HG02852 (cell line): ENCODE data around the gene PLD1.
"Not testable (repeated sequence)": the region's sequence is repeated elsewhere in the genome, so short reads cannot be mapped to it uniquely, and the experiment has no call there.

Experiments used
- ATAC-seq: cut with Tn5 transposase; IDR thresholded peaks from one replicate; pipeline ENCODE4 v1.9.1; 2021; ENCODE audit warnings: mild to moderate bottlenecking, moderate library complexity; ENCODE audit not compliant: unreplicated experiment

PLD1 gene

GRCh38 chr3:171643033-171643432 is 167.2 kb downstream of the PLD1 start:
- no peak for ATAC-seq

- ATAC-seq, result no peak
Measured at GRCh38 chr3:171640520-171641412, 169.5 kb downstream of the PLD1 start.

DNA sequence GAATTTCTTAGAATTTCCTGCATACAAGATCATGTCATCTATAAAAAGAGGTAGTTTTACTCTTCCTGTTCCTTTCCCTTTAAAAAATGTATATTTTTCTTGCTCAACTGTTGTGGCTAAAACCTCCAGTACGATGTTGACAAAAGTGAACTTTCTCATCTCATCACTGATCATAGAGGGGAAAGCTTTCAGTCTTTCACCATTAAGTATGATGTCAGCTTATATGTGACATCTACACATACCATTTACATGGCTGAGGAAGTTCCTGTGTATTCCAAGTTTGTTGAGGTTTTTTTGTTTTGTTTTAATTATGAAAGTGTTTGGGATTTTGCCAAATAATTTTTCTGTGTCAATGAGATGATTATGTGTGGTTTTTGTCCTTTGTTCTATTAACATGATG is 173.6 kb downstream of the PLD1 start:
- no peak for ATAC-seq

DNA sequence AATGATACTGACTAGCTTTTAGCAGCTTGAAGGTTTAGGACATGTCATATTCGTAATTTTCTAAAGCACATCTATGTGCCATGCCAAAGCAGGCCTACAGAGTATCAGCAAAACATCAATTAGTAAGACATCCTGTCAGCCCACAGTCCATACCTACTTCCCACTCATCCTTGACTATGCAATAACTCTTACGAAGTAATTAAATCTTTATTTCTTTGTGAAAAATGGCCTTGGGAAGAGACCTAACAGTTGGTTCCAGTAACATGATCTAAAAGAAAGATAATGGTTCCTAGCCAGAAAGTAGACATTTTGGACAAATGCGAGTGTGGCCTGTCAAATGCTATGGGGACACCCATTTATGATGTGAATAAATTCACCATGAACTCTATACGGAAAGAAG is 177.5 kb downstream of the PLD1 start:
- no peak for ATAC-seq

GRCh38 chr3:171626799-171627198 is 183.5 kb downstream of the PLD1 start:
- ATAC-seq, result not testable (repeated sequence)

DNA sequence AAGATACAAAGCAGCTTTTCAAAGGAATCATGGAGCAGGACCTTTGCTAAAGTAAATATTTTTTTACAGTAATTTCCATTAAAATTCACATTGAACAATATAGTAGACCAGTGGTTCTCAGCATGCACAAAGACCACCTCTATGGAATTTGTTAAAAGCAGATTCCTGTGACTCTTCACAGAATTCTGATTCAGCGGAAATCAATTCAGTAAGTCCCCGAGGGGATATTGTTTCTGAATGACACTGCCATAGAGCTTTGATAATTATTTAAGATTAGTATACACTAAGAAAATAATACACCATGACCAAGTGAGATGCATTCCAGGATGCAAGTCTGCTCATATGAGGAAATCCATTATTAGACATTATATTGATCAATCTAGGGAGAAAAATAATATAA is 188.2 kb downstream of the PLD1 start:
- no peak for ATAC-seq

GRCh38 chr3:171620825-171621434 is 189.4 kb downstream of the PLD1 start:
- ATAC-seq, result no peak

DNA sequence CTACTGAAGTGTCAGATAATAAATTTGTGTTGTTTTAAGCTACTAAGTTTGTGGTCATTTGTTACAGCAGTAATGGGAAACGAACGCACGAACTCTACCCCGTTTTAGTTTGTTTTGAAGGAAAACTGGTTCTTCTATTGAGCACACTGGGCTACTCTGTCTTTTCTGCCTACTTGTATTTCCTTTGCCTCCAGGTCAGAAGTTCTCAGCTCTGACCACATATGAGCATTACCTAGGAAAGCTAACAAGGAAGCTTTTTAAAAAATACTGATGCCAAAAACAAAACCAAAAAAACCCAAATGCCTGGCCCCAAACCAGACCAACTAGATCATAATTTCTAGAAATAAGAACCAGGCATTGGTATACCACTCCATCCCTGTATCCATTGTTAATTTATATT is 193.5 kb downstream of the PLD1 start:
- no peak for ATAC-seq

- ATAC-seq, result no peak
Measured at GRCh38 chr3:171615686-171616085, 194.6 kb downstream of the PLD1 start.

DNA sequence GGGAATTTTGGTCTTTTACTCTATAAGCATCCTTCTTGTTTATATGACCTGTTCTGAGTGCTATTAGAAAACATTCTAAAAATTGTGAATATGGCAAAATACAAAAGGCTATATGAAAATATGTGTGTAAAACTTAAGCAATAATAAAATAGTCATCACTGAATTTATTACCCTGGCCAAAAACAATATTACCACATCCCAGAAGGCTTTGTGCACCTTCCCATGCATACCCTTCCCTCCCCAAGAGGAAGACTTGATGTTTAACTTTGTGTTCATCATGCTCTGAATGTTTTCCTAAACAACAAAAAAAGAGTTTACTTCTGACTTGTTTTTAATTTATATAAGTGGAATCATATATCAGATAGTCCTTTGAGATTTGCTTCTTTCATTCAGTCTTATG is 195.0 kb downstream of the PLD1 start:
- ATAC-seq, result no peak

- ATAC-seq, result no peak
Measured at GRCh38 chr3:171614318-171614921, 195.9 kb downstream of the PLD1 start.

DNA sequence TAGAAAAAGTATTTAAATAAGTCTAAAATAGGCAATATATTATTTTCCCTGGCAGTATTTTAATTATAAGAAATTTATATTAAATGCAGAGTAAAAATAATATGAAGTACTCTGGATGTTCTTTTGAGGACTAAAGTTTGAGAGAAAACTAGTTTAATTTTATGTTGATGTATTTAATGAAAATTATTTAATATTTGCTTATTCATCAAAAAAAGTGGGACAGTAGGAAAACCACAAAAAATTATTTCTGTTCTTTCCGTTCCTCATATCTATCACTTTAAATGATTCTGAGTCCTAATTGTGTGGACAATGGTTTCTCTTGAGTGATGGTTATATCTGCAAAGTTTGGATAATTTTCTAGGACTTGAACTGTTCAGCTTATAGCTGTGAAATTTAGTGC is 202.8 kb downstream of the PLD1 start:
- ATAC-seq, result no peak

DNA sequence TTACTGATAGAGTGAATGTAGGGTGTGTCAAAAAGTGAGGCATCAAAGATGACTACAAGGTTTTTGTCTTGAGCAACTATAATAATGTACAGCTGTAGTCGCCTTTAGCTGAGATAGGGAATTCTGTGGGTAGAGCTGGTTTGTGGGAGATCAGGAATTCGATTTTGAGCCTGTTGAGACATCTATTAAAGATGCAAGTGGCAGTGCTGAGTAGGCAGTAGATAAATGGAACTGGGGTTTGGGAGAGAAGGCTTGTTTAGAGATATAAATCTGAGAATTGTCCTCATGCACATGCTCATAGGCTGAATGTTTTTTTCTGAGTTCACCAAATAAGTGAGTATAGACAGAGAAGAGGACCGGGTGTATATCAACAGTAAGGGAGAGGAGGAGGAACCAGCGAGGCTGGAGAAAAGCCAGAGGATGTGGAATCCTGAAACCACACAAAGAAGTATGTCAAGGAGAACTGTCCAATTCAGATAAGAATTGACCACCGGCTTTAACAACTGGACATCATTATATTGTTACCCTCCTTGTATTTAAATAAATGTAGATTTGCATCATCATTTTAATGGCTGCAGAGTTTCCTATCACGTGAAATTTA is 204.0 kb downstream of the PLD1 start:
- no peak for ATAC-seq

- no peak for ATAC-seq
Measured at GRCh38 chr3:171604370-171604769, 205.9 kb downstream of the PLD1 start.

- ATAC-seq, result no peak
Measured at GRCh38 chr3:171602072-171602471, 208.2 kb downstream of the PLD1 start.

- ATAC-seq, result no peak
Measured at GRCh38 chr3:171600030-171600429, 210.3 kb downstream of the PLD1 start.

DNA sequence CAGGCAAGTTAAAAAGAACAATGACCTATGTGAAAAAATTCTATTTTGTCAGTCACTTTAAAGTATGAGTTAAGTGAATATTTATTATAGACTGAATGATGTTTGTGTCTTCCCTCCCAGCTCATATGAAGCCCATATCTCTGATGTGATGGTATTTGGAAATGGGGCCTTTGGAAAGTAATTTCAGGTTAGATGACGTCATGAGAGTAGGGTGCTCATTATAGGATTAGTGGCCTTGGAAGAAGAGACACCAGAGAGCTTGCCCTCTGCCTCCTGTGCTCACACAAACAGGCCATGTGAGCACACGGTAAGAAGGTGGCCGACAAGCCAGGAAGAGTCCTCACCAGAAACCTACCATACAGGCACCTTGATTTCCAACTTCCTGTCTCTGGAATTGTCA is 211.3 kb downstream of the PLD1 start:
- no peak for ATAC-seq

DNA sequence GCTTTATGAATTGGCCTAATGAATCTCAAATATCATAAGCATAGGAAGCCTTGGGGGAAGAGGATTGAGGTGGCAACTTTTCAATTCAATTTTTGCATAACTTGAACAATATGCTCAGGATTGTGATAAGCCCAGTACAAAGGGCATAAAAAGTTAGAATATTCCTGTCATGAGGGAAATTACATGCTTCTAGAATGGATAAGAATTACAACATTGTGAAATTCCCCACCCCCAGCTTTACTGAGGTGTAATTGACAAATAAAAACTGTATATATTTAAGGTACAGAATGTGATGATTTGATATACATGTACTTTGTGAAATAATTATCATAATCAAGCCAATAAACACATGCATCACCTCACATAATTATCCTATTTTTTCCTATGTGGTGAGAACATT is 217.5 kb downstream of the PLD1 start:
- no peak for ATAC-seq

- ATAC-seq, result no peak
Measured at GRCh38 chr3:171591070-171591469, 219.2 kb downstream of the PLD1 start.

GRCh38 chr3:171586274-171586673 is 224.0 kb downstream of the PLD1 start:
- no peak for ATAC-seq

GRCh38 chr3:171585039-171585438 is 225.2 kb downstream of the PLD1 start:
- ATAC-seq, result no peak

DNA sequence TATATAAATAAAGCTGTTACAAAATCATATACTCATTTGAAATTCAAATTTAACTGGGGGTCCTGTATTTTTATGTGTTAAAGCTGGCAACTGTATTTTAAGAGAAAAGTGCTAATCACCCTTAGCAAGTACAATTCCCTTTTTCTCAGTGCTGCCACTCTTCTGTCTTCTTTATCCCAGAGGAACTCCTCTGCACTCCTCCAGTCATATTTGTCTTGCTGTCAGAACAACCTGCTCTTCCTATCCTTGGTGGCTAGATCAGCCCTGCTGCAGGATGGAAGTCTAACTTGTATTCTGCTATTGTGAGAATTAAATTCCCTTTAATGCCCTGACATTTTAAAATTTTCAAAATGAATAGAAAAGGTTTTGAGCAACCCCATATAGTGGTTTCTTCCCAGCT is 226.2 kb downstream of the PLD1 start:
- no peak for ATAC-seq
